HG02588 (cell line): ENCODE results near the gene TMEM91.

Experiments used
- ATAC-seq: cut with Tn5 transposase; IDR thresholded peaks from one replicate; pipeline ENCODE4 v1.9.1; 2021; ENCODE audit warnings: mild to moderate bottlenecking, moderate library complexity; ENCODE audit not compliant: unreplicated experiment

The TMEM91 gene

DNA sequence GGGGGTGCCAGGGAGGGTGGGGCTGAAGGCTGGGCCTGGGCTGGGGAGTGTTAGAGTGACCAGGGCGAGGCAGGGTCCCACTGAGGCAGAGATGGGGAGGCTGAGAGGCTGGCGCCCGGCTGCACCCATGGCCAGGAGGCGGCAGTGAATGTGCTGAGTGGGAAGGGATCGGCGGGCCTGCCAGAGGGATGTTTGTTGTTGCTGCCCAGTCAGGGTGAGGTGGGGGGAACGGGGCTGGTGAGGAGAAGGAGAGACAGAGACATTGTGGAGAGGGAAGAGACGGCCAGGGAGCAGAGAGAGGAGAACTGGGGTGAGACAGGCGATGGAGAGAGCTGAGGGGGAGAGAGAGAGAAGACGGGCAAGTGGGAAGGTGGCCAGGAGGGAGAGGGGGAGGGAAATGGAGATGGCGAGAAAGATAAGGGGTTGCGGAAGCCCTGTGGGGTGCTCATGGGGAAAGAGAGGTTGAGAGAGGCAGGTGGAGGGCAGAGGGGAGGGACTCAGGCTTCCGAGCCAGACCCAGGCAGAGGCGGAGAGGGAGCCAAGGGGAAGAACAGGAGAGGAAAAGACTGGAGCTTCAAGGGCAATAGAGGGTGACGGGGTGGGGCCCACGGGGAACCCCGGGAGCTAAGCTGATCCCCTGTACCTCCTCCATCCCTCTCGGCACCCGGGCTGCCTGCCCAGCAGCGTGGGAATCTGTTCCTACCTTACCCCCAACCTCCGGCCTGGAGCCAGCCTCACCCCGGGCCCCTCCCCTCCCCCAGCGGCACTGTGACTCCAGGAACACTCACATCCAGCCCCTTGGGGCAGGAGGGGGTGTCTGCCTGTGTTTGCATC lies 51.5 kb downstream of the TMEM91 start:
- no peak for ATAC-seq

DNA sequence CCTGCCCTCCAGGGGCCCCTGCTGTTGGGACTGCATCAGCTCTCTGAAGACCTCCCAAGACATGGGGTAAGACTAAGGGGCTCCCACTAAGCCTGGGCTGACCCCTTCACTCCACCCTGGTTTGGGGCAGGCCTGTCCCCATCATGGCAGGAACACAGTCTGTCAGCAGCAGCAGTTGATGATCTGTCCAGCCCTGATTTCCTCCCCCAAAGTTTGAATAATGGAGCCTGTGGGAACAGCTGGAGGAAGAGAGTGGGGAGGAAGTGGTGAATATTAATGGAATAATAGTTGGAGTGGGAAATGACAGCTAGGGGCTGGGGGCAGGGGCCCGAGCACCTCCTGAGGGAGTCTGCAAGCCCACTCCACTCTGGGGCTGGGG lies 52.1 kb downstream of the TMEM91 start:
- no peak for ATAC-seq

GRCh38 chr19:41430922-41431321 lies 54.6 kb downstream of the TMEM91 start:
- ATAC-seq, result no peak

GRCh38 chr19:41431426-41432386 lies 55.4 kb downstream of the TMEM91 start:
- no peak for ATAC-seq

GRCh38 chr19:41433171-41433570 lies 56.8 kb downstream of the TMEM91 start:
- no peak for ATAC-seq
